SU-DHL-6 (cell line): ENCODE measurements around the gene ANKFY1.

ENCODE experiments used
- H2AFZ ChIP-seq: fragments of 200-600 bp; sonication (generic); 2 replicates; pipeline ENCODE4 v1.6.1; 2014; ENCODE audit warnings: low read depth, mild to moderate bottlenecking, moderate library complexity, mixed read lengths, antibody characterized with exemption, low read length; ENCODE audit not compliant: severe bottlenecking
- H3F3A ChIP-seq: fragments of 200-600 bp; shearing (Covaris generic); 2 replicates; pipeline ENCODE4 v1.6.0; 2016; ENCODE audit warnings: antibody characterized with exemption, mild to moderate bottlenecking; ENCODE audit not compliant: insufficient read depth
- H3K27ac ChIP-seq: fragments of 200-600 bp; sonication (generic); 2 replicates; pipeline ENCODE4 v1.5.1; 2016; ENCODE audit warnings: low read depth, mild to moderate bottlenecking, low read length, moderate library complexity, mixed read lengths
- H3K27me3 ChIP-seq: fragments of 200-600 bp; sonication (generic), shearing (Covaris generic); 2 replicates; pipeline ENCODE4 v1.6.0; 2014; ENCODE audit warnings: mild to moderate bottlenecking, low read length
- H3K36me3 ChIP-seq: fragments of 200-600 bp; sonication (generic); 2 replicates; pipeline ENCODE4 v1.6.1; 2014; ENCODE audit warnings: mild to moderate bottlenecking, low read length, mixed read lengths
- H3K4me2 ChIP-seq: fragments of 300-600, 200-600 bp; shearing (Covaris generic), sonication (generic); 2 replicates; pipeline ENCODE4 v1.6.0; 2014; ENCODE audit warnings: low read length, low read depth, mild to moderate bottlenecking; ENCODE audit not compliant: poor library complexity, severe bottlenecking
- H3K4me3 ChIP-seq: fragments of 200-600 bp; sonication (generic); 2 replicates; pipeline ENCODE4 v1.5.1; 2014; ENCODE audit warnings: antibody characterized with exemption, low read length, mild to moderate bottlenecking, mixed read lengths; ENCODE audit not compliant: insufficient read depth, poor library complexity, severe bottlenecking
- H3K79me2 ChIP-seq: fragments of 200-600 bp; sonication (generic); 2 replicates; pipeline ENCODE4 v1.6.1; 2014; ENCODE audit warnings: mild to moderate bottlenecking, low read length, moderate library complexity; ENCODE audit not compliant: insufficient read depth
- H3K9ac ChIP-seq: fragments of 200-600 bp; sonication (generic); 2 replicates; pipeline ENCODE4 v1.7.0; 2014; ENCODE audit warnings: mild to moderate bottlenecking, low read length
- H3K9me2 ChIP-seq: fragments of 200-600 bp; sonication (generic); replicated peaks from 2 replicates; pipeline ENCODE4 v1.6.1; 2014; ENCODE audit warnings: low read length; ENCODE audit not compliant: insufficient read depth
- H3K9me3 ChIP-seq: fragments of 200-600 bp; sonication (generic); 2 replicates; pipeline ENCODE4 v1.6.1; 2014; ENCODE audit warnings: low read length, mixed read lengths; ENCODE audit not compliant: insufficient read depth
- H4K20me1 ChIP-seq: fragments of 200-600 bp; sonication (generic); 2 replicates; pipeline ENCODE4 v1.6.1; 2014; ENCODE audit warnings: low read depth, mild to moderate bottlenecking, antibody characterized with exemption, low read length, moderate library complexity, mixed read lengths
- EZH2phosphoT487 ChIP-seq: fragments of 200-600 bp; sonication (generic), shearing (Covaris generic); conservative IDR thresholded peaks from 2 replicates; pipeline ENCODE4 v1.6.1; 2018; ENCODE audit warnings: mild to moderate bottlenecking, antibody characterized with exemption, low read length, moderate library complexity, mixed read lengths
- TF ChIP-seq, protein P1 (sequence below): fragments of 200-600 bp; sonication (generic); IDR thresholded peaks from one replicate; pipeline ENCODE4 v1.5.1; 2017; ENCODE audit warnings: antibody characterized with exemption, mild to moderate bottlenecking, low read length, moderate library complexity; ENCODE audit not compliant: insufficient read depth, poor library complexity, severe bottlenecking

The ANKFY1 gene

DNA sequence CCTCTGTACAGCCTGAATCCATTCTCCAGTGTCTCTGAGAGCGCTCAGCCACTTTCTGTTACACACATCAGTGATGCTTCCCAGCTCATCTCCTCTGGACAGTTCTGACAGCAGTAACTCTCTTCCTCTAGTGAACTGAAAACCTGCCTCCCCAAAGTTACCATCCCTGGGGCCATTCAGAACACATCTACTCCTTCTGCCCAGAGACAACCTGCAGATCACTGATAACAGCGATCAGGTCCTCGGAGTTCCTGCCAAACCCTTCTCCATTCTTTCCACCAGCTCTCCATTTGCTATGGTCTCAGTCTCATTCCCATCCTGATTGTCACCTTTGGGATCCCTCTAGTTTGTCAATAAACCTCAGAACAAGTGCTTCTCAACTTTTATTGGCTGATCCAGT, 128.3 kb downstream of the ANKFY1 start:
- Histone ChIP-seq H3K9me3 (no peaks in the 10 kb centered on the region), H3K27me3 (no peaks in the 10 kb centered on the region), H4K20me1 (0 out of 2 replicates have a peak, but pooled peaks cover 3% of the 10 kb centered on the region), H3K4me2 (no peak overlapping the region), H3K9me2 (no peaks in the 10 kb centered on the region), H3K27ac (no peak overlapping the region), H3K4me3 (no peak overlapping the region), H3K9ac (no peak overlapping the region), H3K79me2 (peaks cover 92% of the 10 kb centered on the region), H2AFZ (no peak overlapping the region), H3K36me3 (no peaks in the 10 kb centered on the region), H3F3A (0 out of 2 replicates have a peak, but pooled peaks cover 4% of the 10 kb centered on the region)
- no peak for TF ChIP-seq EZH2phosphoT487
- TF ChIP-seq, protein P1, sequence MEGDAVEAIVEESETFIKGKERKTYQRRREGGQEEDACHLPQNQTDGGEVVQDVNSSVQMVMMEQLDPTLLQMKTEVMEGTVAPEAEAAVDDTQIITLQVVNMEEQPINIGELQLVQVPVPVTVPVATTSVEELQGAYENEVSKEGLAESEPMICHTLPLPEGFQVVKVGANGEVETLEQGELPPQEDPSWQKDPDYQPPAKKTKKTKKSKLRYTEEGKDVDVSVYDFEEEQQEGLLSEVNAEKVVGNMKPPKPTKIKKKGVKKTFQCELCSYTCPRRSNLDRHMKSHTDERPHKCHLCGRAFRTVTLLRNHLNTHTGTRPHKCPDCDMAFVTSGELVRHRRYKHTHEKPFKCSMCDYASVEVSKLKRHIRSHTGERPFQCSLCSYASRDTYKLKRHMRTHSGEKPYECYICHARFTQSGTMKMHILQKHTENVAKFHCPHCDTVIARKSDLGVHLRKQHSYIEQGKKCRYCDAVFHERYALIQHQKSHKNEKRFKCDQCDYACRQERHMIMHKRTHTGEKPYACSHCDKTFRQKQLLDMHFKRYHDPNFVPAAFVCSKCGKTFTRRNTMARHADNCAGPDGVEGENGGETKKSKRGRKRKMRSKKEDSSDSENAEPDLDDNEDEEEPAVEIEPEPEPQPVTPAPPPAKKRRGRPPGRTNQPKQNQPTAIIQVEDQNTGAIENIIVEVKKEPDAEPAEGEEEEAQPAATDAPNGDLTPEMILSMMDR, result no peak

DNA sequence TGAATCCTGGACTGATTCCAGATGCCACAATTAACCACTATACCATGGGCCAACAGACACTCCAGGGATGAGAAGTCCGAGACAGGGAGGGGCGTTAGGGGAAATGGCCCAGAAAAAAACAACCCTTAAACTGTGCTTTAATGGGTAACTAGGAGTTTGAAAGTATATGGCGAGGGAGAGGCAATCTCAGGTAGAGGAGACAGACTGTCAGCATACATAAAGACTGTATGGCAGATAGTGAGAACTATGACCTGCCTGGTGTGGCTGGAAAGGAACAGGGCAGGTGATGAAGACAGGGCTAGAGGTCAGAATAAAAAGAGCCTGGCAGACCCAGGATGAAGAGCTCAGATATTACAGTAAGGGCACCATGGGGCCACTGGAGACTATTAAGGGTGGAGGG, 129.1 kb downstream of the ANKFY1 start:
- Histone ChIP-seq H3K27ac (no peak overlapping the region), H3K9ac (no peak overlapping the region), H3K4me3 (no peak overlapping the region), H3F3A (0 out of 2 replicates have a peak, but pooled peaks cover 4% of the 10 kb centered on the region), H3K27me3 (no peaks in the 10 kb centered on the region), H3K36me3 (no peaks in the 10 kb centered on the region), H3K9me3 (no peaks in the 10 kb centered on the region), H3K79me2 (peaks cover 91% of the 10 kb centered on the region), H4K20me1 (0 out of 2 replicates have a peak, but pooled peaks cover 3% of the 10 kb centered on the region), H2AFZ (no peak overlapping the region), H3K9me2 (no peaks in the 10 kb centered on the region), H3K4me2 (no peak overlapping the region)
- TF ChIP-seq EZH2phosphoT487, result no peak
- TF ChIP-seq, protein P1, result no peak

DNA sequence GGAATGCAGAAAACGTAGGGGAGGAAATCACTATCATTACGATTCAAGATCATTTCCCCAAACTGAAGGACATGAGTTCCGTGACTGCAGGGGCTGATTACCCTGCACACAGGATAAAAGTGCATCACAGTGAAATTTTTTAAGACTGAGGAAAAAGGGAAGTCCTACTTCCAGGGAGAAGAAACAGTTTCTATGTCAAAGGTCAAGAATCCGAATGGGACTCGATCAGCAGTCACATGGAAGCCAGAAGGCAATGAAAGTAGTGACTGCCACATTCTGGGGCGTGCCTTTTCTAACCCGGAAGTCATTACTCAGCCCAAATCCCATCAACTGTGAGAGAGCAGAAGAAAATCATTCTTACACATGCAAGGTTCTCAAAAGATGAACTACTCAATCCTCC, 133.1 kb downstream of the ANKFY1 start:
- Histone ChIP-seq H2AFZ (no peak overlapping the region), H3K9me3 (no peaks in the 10 kb centered on the region), H3K27me3 (no peaks in the 10 kb centered on the region), H3K4me2 (no peak overlapping the region), H3K9ac (no peak overlapping the region), H3K9me2 (no peaks in the 10 kb centered on the region), H3K27ac (no peak overlapping the region), H3K36me3 (no peaks in the 10 kb centered on the region), H4K20me1 (0 out of 2 replicates have a peak, but pooled peaks cover 3% of the 10 kb centered on the region), H3K79me2 (peaks cover 84% of the 10 kb centered on the region), H3K4me3 (no peak overlapping the region), H3F3A (no peaks in the 10 kb centered on the region)
- no peak for TF ChIP-seq EZH2phosphoT487
- TF ChIP-seq, protein P1, result no peak

DNA sequence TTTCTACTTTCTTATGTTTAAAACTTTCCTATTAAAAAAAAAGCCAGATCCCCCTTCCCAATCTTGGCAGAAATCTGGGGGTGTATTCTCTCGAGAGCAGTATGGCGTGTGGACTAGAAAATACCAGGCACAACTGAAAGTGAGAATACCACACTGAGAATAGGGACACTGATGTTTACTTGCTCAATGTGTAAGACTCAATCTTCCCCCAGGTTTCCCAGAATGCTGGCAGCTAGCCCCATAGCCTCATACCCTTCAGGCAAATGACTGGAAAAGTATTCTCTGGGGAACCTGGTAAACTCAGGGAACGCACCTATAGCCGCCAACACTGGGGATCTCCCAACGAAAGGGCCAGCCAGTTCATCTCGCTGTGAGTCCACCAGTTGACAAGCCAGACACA, 136.2 kb downstream of the ANKFY1 start:
- H3K9me2 ChIP-seq, result no peaks in the 10 kb centered on the region
- no peak overlapping the region for H3K9ac ChIP-seq
- no peak overlapping the region for H2AFZ ChIP-seq
- H3K36me3 ChIP-seq, result peaks cover 6% of the 10 kb centered on the region; the same call in 1 of the 2 replicates
- no peaks in the 10 kb centered on the region for H3K27me3 ChIP-seq
- TF ChIP-seq EZH2phosphoT487, result no peak
- TF ChIP-seq, protein P1, result no peak
- no peaks in the 10 kb centered on the region for H3F3A ChIP-seq
- no peak overlapping the region for H3K4me3 ChIP-seq
- H3K27ac ChIP-seq, result no peak overlapping the region
- no peak overlapping the region for H3K4me2 ChIP-seq
- no peaks in the 10 kb centered on the region for H3K9me3 ChIP-seq
- peaks cover 63% of the 10 kb centered on the region for H3K79me2 ChIP-seq
- no peaks in the 10 kb centered on the region for H4K20me1 ChIP-seq
